ENCODE measurements around the gene TALDO1. TPM values are rescaled to one million over a fixed set of nuclear protein-coding genes. Genes with fewer than 3 reads are reported as not detected.

Gene TALDO1
- polyA plus RNA-seq, 3 donors from 2014 or later: 163 to 189 (median 180) TPM

DNA sequence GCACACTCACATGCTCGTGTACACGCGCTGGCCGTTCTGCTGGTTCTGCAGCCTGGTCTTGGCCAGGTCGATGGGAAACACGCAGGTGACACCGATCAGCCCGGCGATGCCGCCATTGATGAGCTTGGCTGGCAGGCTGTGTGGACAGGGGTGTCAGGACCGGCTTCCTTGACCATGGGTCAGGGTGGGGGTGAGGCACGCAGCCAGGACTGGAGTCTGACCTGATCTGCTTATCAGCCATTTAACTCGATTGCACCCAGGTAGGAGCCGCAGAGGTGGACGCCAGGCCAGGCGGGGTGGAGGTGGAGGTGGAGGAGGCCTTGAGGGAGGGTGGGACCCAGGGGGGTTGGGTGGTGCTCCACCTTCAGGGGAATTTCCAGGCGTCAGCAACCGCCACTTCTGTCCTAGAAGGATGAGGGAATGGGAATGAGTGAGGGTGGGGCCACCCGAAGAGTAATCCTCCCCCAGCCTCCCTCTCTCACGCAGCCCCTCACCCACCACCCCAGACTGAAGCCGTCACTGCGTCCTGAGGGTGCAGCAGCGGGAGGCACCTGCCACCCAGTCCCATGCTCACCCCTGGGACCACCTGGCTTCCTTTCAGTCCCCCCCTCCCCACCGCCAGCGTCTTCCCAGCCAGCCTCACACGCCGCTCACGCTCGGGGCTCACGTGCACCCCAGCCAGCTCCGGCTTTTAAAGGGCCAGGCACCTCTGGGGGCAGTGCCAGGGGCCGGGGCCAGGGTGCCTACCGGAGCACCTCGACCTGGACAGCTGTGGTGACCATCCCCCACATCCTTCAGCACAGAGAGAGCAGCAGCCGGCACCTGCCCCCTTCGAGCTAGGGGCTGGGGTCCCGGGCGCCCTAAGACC, 47.7 kb downstream of the TALDO1 start:
- Mint-ChIP-seq H3K27ac (peak overlapping the region in 3 of 6 donors; percentile 36 to 95 (median 51)), H3K4me1 (peaks cover 10 to 15% of the 10 kb centered on the region in 2 donors), H3K9me3 (no peaks in the 10 kb centered on the region), H3K36me3 (peaks cover 0 to 3% (median 0%) of the 10 kb centered on the region in 3 donors), H3K27me3 (ENCODE audit: low read depth in 3 of 3) (peaks cover 0 to 6% (median 3%) of the 10 kb centered on the region in 3 donors), H3K4me3 (peak overlapping the region; percentile 25 to 92 (median 48))
- DNase-seq: no peak

- peak overlapping the region; percentile 92 to 97 (median 94) for H3K27ac Mint-ChIP-seq
- H3K36me3 Mint-ChIP-seq: peaks cover 0 to 3% (median 0%) of the 10 kb centered on the region in 3 donors
- peak overlapping the region; percentile 90 to 95 (median 92) for H3K4me3 Mint-ChIP-seq
- DNase-seq: peak; percentile 73 to 78 (median 77)
- no peaks in the 10 kb centered on the region for H3K9me3 Mint-ChIP-seq
- H3K4me1 Mint-ChIP-seq: peaks cover 10 to 15% of the 10 kb centered on the region in 2 donors
- peaks cover 0 to 5% (median 3%) of the 10 kb centered on the region in 3 donors for H3K27me3 Mint-ChIP-seq (ENCODE audit: low read depth in 3 of 3)
Measured at GRCh38 chr11:795634-796564, 48.6 kb downstream of the TALDO1 start.

- no peak for DNase-seq
- peaks cover 0 to 5% (median 3%) of the 10 kb centered on the region in 3 donors for H3K27me3 Mint-ChIP-seq (ENCODE audit: low read depth in 3 of 3)
- peak overlapping the region; percentile 90 to 95 (median 92) for H3K4me3 Mint-ChIP-seq
- no peaks in the 10 kb centered on the region for H3K36me3 Mint-ChIP-seq
- peak overlapping the region; percentile 92 to 97 (median 94) for H3K27ac Mint-ChIP-seq
- H3K9me3 Mint-ChIP-seq: no peaks in the 10 kb centered on the region
- H3K4me1 Mint-ChIP-seq: peaks cover 10 to 15% of the 10 kb centered on the region in 2 donors
Measured at GRCh38 chr11:796565-797295, 49.5 kb downstream of the TALDO1 start.

DNA sequence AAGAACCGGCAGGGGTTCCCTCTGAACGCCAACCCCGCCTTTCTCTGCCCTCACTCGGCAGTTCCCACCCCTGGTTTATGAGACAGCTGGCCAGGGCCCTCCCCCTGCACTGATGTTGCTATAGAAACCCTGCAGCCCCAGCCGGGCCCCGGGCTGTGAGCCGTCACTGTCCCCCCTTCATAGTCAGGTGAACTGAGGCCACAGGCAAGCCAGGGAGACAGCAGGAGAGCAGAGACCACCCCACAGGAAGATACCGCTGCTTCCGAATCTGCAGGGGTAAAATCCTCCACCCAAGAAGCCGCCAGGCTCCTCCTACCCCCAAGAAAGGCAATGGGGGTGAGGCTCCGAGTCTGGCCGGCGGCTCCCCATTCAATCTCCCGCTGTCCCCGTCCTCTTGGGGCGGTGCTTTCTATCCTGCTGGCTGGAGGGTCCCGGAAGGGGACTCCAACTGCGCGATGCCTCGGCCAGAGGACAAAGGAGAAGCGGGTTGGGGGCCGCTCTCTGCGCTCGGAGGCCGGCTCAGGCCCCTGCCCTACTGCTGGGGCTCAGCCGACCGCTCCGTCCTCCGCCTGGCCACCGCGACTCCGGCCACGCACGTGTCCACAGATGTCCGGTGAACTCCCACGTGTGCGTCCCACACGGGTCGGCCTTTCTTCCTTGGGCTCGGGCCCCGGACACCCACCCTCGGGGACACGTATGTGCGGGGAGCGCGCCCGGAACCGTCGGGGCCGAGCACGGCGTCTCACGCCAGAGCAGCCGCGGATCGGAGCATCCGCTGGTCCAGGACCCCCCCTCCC, 50.2 kb downstream of the TALDO1 start:
- H3K4me1 Mint-ChIP-seq: peaks cover 10 to 15% of the 10 kb centered on the region in 2 donors
- H3K27ac Mint-ChIP-seq: peak overlapping the region; percentile 92 to 97 (median 94)
- peak overlapping the region; percentile 90 to 95 (median 92) for H3K4me3 Mint-ChIP-seq
- no peaks in the 10 kb centered on the region for H3K36me3 Mint-ChIP-seq
- no peaks in the 10 kb centered on the region for H3K9me3 Mint-ChIP-seq
- H3K27me3 Mint-ChIP-seq (ENCODE audit: low read depth in 3 of 3): peaks cover 0 to 5% (median 3%) of the 10 kb centered on the region in 3 donors
- peak; percentile 79 to 82 (median 82) for DNase-seq

DNA sequence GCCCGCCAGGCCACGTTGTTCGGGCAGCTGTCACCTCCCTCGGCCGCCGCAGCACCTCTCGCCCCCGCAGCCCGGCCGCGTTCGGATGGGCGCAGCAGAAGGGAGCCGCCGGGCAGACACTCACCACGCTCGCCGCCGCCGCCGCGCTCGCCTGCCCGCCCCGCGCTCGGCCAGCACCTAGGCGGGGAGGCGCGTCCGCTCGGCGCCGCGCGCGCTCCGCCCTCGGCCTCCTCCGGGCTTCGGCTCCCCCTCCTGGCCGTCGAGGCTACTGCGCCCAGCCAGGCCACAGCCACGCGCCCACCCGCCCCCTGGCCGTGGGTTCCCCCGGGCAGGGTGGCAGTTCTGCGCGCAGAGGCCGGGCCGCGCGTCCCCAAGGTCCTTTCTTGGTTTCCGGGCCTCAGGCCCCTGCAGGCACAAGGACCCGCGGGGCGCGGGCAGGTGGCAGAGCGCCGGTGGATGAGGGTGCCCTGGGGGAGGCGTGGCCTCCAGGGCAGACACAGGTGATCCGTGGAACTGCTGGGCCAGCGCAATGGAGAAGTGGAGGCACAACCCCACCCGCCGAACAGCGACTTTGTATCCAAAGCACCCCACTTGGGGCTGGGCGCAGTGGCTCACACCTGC, 50.9 kb downstream of the TALDO1 start, which contains the start of gene SLC25A22:
TSS of gene SLC25A22 (minus strand) at position 189 of the 621 bp plus-strand sequence. CDS start 3,275 bp downstream, outside the sequence.
- peaks cover 10 to 15% of the 10 kb centered on the region in 2 donors for H3K4me1 Mint-ChIP-seq
- no peaks in the 10 kb centered on the region for H3K36me3 Mint-ChIP-seq
- peak within 1 kb of the TSS; percentile 92 to 97 (median 94) for H3K27ac Mint-ChIP-seq
- peak within 1 kb of the TSS; percentile 90 to 95 (median 92) for H3K4me3 Mint-ChIP-seq
- H3K27me3 Mint-ChIP-seq (ENCODE audit: low read depth in 3 of 3): peaks cover 0 to 5% (median 5%) of the 10 kb centered on the region in 3 donors
- DNase-seq: peak; percentile 87 to 89 (median 88)
- H3K9me3 Mint-ChIP-seq: no peaks in the 10 kb centered on the region

GRCh38 chr11:799641-800316, 52.5 kb downstream of the TALDO1 start:
- no peak overlapping the region for H3K4me3 Mint-ChIP-seq

DNA sequence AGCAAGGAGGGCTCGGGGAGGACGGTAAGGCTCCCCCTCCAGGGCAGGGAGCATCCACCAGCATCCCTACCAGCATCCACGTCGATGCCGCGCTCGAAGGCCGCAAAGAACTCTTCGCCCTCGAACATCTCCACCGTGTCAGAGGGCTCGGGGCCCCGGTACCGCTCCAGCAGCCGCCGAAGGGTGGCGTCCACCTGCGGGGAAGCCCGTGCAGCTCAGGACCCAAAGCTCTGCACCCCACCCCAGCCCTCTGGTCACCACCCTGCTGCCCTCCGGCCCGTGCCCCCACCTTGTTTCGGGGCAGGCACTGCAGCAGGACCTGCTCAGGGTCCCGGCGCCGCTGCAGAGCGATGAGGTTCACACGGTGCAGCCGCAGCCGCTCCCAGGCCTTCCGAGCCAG, 53.2 kb downstream of the TALDO1 start:
- DNase-seq: no peak
- Mint-ChIP-seq H3K9me3 (no peaks in the 10 kb centered on the region), H3K4me3 (no peak overlapping the region), H3K27me3 (ENCODE audit: low read depth in 3 of 3) (peaks cover 0 to 6% (median 5%) of the 10 kb centered on the region in 3 donors), H3K36me3 (no peaks in the 10 kb centered on the region), H3K27ac (no peak overlapping the region), H3K4me1 (peaks cover 10 to 18% of the 10 kb centered on the region in 2 donors)

More at GRCh38 chr11:799641-800316, 52.5 kb downstream of the TALDO1 start:
- Mint-ChIP-seq H3K9me3 (no peaks in the 10 kb centered on the region), H3K27ac (no peak overlapping the region), H3K36me3 (no peaks in the 10 kb centered on the region), H3K27me3 (ENCODE audit: low read depth in 3 of 3) (peaks cover 0 to 5% (median 5%) of the 10 kb centered on the region in 3 donors), H3K4me1 (peaks cover 10 to 18% of the 10 kb centered on the region in 2 donors)
- DNase-seq: no peak

GRCh38 chr11:801097-801780, 54.0 kb downstream of the TALDO1 start:
- Mint-ChIP-seq H3K36me3 (no peaks in the 10 kb centered on the region), H3K27me3 (ENCODE audit: low read depth in 3 of 3) (peaks cover 0 to 5% (median 5%) of the 10 kb centered on the region in 3 donors), H3K4me1 (peaks cover 5 to 15% of the 10 kb centered on the region in 2 donors), H3K27ac (no peak overlapping the region), H3K4me3 (no peak overlapping the region), H3K9me3 (no peaks in the 10 kb centered on the region)
- no peak for DNase-seq

GRCh38 chr11:802018-802617, 54.9 kb downstream of the TALDO1 start:
- Mint-ChIP-seq H3K27ac (no peak overlapping the region), H3K36me3 (no peaks in the 10 kb centered on the region), H3K4me3 (no peak overlapping the region), H3K4me1 (peaks cover 0 to 6% of the 10 kb centered on the region in 2 donors), H3K27me3 (ENCODE audit: low read depth in 3 of 3) (peaks cover 0 to 5% (median 4%) of the 10 kb centered on the region in 3 donors), H3K9me3 (no peaks in the 10 kb centered on the region)
- DNase-seq: no peak

DNA sequence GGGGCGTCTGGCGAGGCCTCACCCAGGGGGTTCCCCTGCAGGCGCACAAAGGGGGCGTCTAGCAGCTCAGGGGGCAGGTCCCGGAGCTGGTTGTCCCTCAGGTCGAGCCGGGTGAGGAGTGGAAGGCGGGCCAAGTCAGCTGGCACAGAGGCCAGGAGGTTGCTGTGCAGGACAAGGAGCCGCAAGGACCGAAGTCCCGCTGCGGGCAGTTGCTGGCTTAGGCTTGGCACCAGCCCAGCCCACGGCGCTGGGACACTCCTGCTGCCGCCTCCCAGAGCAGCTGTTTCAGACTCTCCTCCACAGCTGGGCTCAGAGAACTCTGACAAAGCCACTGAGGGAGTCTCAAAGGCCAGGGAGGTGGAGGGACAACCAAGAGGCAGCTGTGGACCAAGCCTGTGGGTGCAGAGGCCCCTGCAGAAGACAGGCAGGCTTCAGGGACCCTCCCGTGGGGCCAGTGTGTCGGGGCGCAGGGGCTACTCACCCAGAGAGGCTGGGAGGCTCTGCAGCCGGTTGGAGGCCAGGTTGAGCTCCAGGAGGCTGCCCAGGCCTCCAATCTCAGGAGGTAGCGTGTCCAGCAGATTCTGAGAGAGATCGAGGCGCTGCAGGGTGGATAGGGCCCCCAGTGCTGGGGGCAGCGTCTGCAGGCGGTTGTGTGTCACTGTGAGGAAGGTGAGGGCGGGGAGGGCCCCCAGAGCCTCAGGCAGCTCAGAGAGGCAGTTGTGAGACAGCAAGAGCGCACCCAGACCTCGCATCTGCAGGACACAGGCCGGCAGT, 55.6 kb downstream of the TALDO1 start:
- Mint-ChIP-seq H3K4me1 (peaks cover 4 to 6% of the 10 kb centered on the region in 2 donors), H3K27ac (no peak overlapping the region), H3K4me3 (peak overlapping the region in 1 of 5 donors; percentile 13), H3K9me3 (no peaks in the 10 kb centered on the region), H3K36me3 (no peaks in the 10 kb centered on the region), H3K27me3 (ENCODE audit: low read depth in 3 of 3) (peaks cover 0 to 2% (median 2%) of the 10 kb centered on the region in 3 donors)
- DNase-seq: no peak

Data from immature natural killer cell (primary cell).